Astrocyte of the cerebellum (primary cell): ENCODE measurements around the gene TRAPPC13.
"Not testable (repeated sequence)": the region's sequence is repeated elsewhere in the genome, so short reads cannot be mapped to it uniquely, and the experiment has no call there.

Experiments
- DNase-seq: peaks from one replicate; pipeline ENCODE4 v3.0.0-alpha.2; 2011; ENCODE audit warnings: low read depth
- H3K4me3 ChIP-seq: 2 replicates; pipeline ENCODE4 v1.5.1; 2011; ENCODE audit warnings: mild to moderate bottlenecking, low read depth, low read length, moderate library complexity
- CTCF ChIP-seq: IDR thresholded peaks from 2 replicates; pipeline ENCODE4 v1.5.1; 2012; ENCODE audit warnings: low read length, low read depth, moderate library complexity, mild to moderate bottlenecking; ENCODE audit errors: missing control alignments
- in situ Hi-C: cut with HindIII; loops from 2 replicates; pipeline ENCODE4 v1.10.0; 2017; ENCODE audit warnings: low sequenced_read_pairs

TRAPPC13 gene

GRCh38 chr5:65620021-65620420 is 4.8 kb upstream of the TRAPPC13 start:
- in situ Hi-C loops = no loop called here
- TF ChIP-seq CTCF = no peak
- no peak overlapping the region for H3K4me3 ChIP-seq
- DNase-seq = no peak

GRCh38 chr5:65621961-65622360 is 2.9 kb upstream of the TRAPPC13 start:
- in situ Hi-C loops, H3K4me3 ChIP-seq, DNase-seq: not testable (repeated sequence)

- no peak for TF ChIP-seq CTCF
- in situ Hi-C loops = no loop called here
- DNase-seq = no peak
- peak overlapping the region; percentile 85 for H3K4me3 ChIP-seq
Measured at GRCh38 chr5:65623482-65623881, 1.3 kb upstream of the TRAPPC13 start.

GRCh38 chr5:65624025-65624570 is 729 bp upstream of the TRAPPC13 start, which contains the start of gene TRIM23:
Gene TRIM23 (minus strand): TSS chr5:65624333. CDS start chr5:65624274, 59 bp downstream.
- H3K4me3 ChIP-seq = peak within 1 kb of the TSS; percentile 85
- TF ChIP-seq CTCF = no peak
- in situ Hi-C loops = no loop called here
- peak; percentile 80 for DNase-seq

- peak overlapping the region; percentile 85 for H3K4me3 ChIP-seq
- DNase-seq = no peak
- in situ Hi-C loops = loop anchor here (5.0 kb wide), 1 partner anchor 57 kb away; no protein-coding TSS in a partner anchor
- no peak for TF ChIP-seq CTCF
Measured at GRCh38 chr5:65625743-65626142, 916 bp downstream of the TRAPPC13 start.

GRCh38 chr5:65630981-65631380 is 6.2 kb downstream of the TRAPPC13 start:
- no peak for TF ChIP-seq CTCF
- DNase-seq = no peak
- in situ Hi-C loops = no loop called here
- H3K4me3 ChIP-seq = no peak overlapping the region

- no peak for DNase-seq
- in situ Hi-C loops = no loop called here
- H3K4me3 ChIP-seq = no peak overlapping the region
- TF ChIP-seq CTCF = no peak
Measured at GRCh38 chr5:65640240-65640639, 15.4 kb downstream of the TRAPPC13 start.
